DMS153 (cell line): ENCODE data around the gene INTS1.
"Not testable (repeated sequence)": the region's sequence is repeated elsewhere in the genome, so short reads cannot be mapped to it uniquely, and the experiment has no call there.

Source experiments
- DNase-seq: peaks from one replicate; lab custom pipeline; 2025; lab: John Stamatoyannopoulos, UW

The INTS1 gene

DNA sequence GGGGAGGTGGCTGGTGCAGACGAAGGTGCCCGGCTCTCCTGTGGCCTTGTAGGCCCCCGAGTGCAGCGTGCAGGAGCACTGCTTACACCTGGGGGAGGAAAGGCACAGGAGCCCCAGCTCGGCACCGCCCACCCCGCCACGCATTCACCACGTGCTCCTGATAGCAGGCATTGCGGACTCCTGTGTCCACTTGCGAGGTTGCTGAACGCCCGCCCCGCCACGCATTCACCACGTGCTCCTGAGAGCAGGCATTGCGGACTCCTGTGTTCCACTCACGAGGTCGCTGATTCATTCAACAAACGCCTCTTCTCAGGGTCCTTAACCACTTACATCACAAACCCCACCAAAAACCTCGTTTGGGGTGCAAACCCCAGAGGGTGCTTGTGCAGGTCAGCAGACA is 58.8 kb downstream of the INTS1 start:
- DNase-seq, result no peak

DNA sequence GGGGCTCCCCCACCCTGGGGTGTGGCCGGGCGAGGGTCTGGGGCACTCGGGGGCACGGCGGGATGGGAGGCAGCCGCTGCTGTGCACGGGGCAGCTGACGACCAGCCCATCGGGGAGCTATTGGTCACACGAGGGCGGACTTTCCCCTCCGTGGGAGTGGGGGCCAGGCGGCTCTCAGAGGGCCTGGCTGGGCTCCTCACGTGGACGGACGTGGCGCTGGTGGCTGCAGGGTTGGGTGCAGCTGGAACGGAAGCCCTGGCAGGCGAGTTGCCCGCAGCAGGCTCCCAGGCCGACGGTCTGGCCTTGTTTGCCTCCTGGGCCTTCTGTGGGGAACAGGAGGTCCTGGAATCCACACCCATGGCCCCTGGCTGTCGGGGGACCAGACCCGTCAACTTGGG is 59.3 kb downstream of the INTS1 start:
- no peak for DNase-seq

DNA sequence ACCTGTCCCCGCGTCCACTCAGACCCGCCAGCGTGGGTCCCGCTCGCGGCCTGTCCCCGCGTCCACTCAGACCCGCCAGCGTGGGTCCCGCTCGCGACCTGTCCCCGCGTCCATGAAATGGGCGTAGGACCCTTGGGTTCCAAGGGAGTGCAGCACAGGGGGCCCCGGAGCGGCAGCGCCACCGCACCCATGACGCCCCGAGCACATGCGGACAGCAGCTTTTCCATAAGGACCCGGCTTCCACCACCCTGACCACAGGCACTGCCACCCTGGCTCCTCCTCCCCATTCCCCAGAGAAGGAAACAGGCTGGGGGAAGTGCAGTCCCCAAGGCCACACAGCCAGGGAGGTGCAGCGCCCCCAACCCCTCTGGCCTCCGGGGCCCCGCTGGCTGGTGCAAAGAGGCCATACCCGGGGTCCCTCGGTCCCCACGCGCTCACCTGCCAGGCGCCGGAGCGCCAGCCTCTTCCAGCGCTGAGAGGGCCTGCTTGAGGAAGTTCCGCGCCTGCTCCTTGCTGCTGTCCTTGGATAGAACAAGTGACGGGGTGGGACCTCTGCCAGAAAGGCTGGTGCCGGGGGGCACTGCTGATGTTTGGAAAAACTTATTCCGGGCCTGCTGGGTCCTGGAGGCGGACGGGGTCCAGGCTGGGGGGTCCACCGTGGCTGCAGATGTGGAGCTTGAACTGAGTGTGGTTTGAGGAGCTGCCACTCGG is 59.8 kb downstream of the INTS1 start:
- no peak for DNase-seq

- not testable (repeated sequence) for DNase-seq
Observed at GRCh38 chr7:1443587-1444200, 60.5 kb downstream of the INTS1 start.

DNA sequence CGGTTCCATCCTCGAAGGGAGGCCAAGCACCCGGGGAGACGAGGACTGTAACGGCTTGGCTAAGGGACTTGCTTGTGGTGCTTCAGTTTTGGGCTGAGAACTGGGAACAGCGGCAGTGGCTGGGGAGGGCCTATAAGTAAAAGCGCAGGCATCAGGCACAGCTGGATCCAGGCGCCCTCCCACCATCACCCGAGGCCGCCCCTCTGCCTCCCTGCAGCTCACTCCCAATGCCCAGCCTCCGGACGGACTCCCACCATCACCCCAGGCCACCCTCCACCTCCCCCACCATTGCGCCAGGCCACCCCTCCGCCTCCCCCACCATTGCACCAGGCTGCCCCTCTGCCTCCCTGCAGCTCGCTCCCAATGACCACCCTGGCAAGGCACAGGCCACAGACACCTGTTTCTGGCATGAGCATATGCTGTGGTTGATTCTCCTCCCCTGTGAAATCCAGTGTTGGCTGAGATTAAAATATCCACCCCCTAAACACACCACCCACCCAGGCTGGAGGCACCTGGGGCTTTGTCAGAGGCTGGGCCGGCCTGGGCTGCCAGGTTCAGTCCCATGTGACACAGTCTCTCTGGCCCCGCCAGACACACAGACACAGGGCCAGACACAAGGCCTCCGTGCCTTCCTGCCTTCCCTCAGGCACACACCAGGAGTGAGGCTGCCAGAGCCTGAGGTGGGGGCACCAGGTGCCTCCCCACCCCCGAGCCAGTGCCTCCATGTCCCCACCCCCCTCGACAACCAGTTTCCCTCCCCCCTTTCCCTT is 61.6 kb downstream of the INTS1 start:
- no peak for DNase-seq

DNA sequence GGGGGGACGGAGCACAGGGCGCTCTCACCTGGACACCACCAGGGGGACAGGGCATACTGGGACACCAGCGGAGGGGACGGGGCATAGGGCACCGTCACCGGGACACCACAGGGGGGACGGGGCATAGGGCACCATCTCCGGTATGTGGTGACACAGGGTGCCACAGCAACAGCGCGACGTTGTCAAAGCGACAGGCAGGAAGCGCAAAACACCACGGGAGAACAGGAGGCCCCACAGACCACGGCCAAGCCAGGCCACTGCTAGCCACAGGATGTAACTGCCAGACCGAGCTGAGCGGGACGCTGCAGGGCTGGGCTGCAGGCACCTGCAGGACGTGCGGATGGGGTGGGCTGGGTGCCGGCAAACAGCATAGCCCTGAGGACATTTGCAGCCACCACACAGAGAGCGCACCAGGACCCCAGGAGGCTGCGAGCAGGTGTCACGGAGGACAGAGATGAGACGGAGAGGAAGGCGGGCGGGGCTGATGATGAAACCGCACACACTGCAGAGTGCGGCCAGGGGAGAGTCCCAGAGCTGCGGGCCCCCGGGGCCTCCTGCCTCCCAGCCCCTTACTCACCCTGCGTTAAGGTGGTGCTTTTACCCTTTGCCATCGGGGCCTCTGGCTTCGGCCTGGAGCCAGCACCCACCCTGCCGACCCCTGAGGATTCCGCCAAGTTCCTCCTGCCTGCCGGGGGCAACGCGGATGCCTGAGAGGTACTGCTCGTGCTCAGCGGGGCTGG is 62.4 kb downstream of the INTS1 start:
- DNase-seq, result no peak

- no peak for DNase-seq
Observed at GRCh38 chr7:1440620-1441019, 63.6 kb downstream of the INTS1 start.

- no peak for DNase-seq
Observed at GRCh38 chr7:1439373-1440363, 64.5 kb downstream of the INTS1 start.

- DNase-seq, result no peak
Observed at GRCh38 chr7:1438821-1439220, 65.4 kb downstream of the INTS1 start.

DNA sequence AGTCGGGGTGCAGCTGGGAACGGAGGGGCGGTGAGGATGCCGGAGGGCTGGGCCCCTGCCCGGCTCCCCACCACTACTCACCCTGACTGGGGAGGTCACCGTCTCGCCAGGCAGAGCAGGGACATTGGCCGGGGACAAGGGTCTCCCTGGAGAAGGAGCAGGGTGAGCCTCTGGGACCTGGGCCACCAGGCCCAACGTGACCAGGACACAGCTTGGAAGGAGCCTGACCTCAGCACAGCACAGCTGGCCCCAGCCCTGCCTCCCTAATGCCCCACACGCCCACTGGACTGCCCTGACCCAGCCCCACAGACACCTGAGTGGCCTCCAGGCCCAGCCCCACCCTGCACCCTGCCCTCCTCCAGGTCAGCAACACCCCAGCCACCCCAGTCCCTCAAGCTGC is 66.0 kb downstream of the INTS1 start:
- no peak for DNase-seq

DNA sequence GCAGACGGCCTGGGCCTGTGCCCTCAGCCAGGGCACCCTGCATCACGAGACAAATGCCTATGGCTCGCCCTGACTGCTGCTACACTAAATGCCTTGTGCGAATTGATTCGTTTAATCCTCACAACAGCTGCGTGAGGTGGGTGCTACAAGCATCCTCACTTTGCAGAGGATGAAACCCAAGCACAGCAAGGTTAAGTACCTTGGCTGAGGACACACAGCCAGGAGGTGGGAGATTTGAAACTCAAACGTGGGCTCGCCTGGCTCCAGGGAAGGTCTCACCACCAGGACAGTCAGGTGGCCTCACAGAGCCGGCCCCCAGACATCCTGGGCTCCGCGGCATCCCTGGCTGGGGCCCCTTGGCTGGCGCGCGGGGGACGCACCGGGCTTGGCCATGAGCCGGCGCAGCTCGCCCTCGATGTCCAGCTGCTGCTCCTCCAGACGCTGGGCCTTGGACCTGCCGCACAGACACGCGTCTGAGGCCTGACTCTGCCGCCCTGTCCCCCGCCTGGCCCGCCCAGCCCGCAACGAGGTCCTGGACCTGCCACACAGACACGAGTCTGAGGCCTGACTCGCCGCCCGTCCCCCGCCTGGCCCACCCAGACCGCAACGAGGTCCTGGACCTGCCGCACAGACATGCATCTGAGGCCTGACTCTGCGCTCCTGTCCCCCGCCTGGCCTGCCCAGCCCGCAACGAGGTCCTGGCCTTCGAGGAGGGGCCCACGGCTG is 66.9 kb downstream of the INTS1 start:
- DNase-seq, result no peak

GRCh38 chr7:1436608-1437007 is 67.6 kb downstream of the INTS1 start:
- DNase-seq, result no peak

- DNase-seq, result no peak
Observed at GRCh38 chr7:1434891-1435670, 69.1 kb downstream of the INTS1 start.

GRCh38 chr7:1434165-1434718 is 69.9 kb downstream of the INTS1 start:
- DNase-seq, result no peak

GRCh38 chr7:1433128-1433920 is 70.9 kb downstream of the INTS1 start:
- DNase-seq, result no peak

GRCh38 chr7:1432411-1433082 is 71.6 kb downstream of the INTS1 start:
- DNase-seq, result no peak

GRCh38 chr7:1431634-1432380 is 72.4 kb downstream of the INTS1 start:
- no peak for DNase-seq
